ENCODE data around the gene CERKL.

DNA sequence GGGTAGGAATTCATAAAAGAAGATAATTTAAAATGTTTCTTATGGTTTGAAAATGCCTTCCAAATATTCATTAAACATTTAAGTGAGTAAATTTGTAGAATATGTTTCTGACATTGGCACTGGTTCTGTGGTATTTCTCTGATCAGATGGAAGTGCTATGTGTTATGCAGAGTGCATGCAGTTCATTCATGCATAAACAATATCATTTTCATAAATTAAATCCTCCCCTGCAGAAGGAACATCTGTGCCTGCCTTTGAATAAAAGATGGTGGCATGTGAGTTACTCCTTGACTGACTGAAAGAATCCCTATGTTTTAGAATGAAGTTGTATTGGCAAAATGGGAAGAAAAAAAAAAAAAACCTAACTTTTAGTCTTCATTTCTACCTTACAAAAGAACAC, 17.6 kb upstream of the CERKL start:
- TF ChIP-seq, protein P1, sequence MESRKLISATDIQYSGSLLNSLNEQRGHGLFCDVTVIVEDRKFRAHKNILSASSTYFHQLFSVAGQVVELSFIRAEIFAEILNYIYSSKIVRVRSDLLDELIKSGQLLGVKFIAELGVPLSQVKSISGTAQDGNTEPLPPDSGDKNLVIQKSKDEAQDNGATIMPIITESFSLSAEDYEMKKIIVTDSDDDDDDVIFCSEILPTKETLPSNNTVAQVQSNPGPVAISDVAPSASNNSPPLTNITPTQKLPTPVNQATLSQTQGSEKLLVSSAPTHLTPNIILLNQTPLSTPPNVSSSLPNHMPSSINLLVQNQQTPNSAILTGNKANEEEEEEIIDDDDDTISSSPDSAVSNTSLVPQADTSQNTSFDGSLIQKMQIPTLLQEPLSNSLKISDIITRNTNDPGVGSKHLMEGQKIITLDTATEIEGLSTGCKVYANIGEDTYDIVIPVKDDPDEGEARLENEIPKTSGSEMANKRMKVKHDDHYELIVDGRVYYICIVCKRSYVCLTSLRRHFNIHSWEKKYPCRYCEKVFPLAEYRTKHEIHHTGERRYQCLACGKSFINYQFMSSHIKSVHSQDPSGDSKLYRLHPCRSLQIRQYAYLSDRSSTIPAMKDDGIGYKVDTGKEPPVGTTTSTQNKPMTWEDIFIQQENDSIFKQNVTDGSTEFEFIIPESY (CRISPR knock-in tag; IDR thresholded peaks at IDR 0.05): no peak
- TF ChIP-seq CTCF (CRISPR knock-in tag; IDR thresholded peaks at IDR 0.05) (no peak), CREB1 (IDR thresholded peaks at IDR 0.05) (no peak), CREB1 (CRISPR knock-in tag; IDR thresholded peaks at IDR 0.05) (no peak), ARNTL (CRISPR knock-in tag; IDR thresholded peaks at IDR 0.05) (no peak), GABPB1 (CRISPR knock-in tag; IDR thresholded peaks at IDR 0.05) (no peak), HDAC6 (IDR thresholded peaks at IDR 0.05; ENCODE audit: low read depth, low read length) (no peak)
